Adrenal gland (tissue), 19 donors: ENCODE measurements around the gene TLR5. TPM values are rescaled to one million over a fixed set of nuclear protein-coding genes. Genes with fewer than 3 reads are reported as not detected.

Experiments
- DNase-seq, 7 donors: peaks; one replicate each; pipeline ENCODE4 v3.0.0-alpha.2; 2019 to 2020
- H3K27ac ChIP-seq, 5 donors: fragments of 200-600 bp; sonication (generic) in 4 of 5; 1 replicate in 3 of 5; 2 replicates in 2 of 5; pipeline versions ENCODE4 v1.5.1 to v1.8.0; 2016 to 2020; ENCODE audit warnings: mild to moderate bottlenecking in 1 of 5
- H3K27me3 ChIP-seq: fragments of 200-600 bp; 2 replicates; pipeline ENCODE4 v1.8.0; 2021
- H3K36me3 ChIP-seq, 2 donors: fragments of 200-600 bp; replicated peaks in 1 of 2; 1 replicate in 1 of 2; 2 replicates in 1 of 2; pipeline versions ENCODE4 v1.5.1 to v1.8.0; 2018 to 2022
- H3K4me1 ChIP-seq, 2 donors: fragments of 200-600 bp; replicated peaks in 1 of 2; 1 replicate in 1 of 2; 2 replicates in 1 of 2; pipeline versions ENCODE4 v1.5.1 to v1.8.0; 2018 to 2021
- H3K4me3 ChIP-seq, 4 donors: fragments of 200-600 bp; sonication (generic) in 3 of 4; one replicate each; pipeline ENCODE4 v1.5.1; 2016 to 2018
- H3K9me3 ChIP-seq, 3 donors: fragments of 200-600 bp; sonication (generic) in 1 of 3; replicated peaks in 1 of 3; 1 replicate in 2 of 3; 2 replicates in 1 of 3; pipeline versions ENCODE4 v1.5.1 to v1.8.0; 2016 to 2021
- CTCF ChIP-seq, 6 experiments: fragments of 450-650 bp in 4 of 6; fragments of 200-600 bp in 2 of 6; sonication (generic) in 1 of 6; IDR thresholded peaks; 1 replicate in 5 of 6; 2 replicates in 1 of 6; pipeline versions ENCODE4 v1.5.1 to v1.8.0; 2016 to 2021; ENCODE audit warnings: antibody characterized with exemption in 6 of 6, mild to moderate bottlenecking in 2 of 6, moderate library complexity in 1 of 6
- POLR2A ChIP-seq, 2 donors: fragments of 450-650 bp; IDR thresholded peaks; one replicate each; pipeline ENCODE4 v1.6.1; 2017; ENCODE audit warnings: antibody characterized with exemption in 2 of 2, mild to moderate bottlenecking in 2 of 2, moderate library complexity in 1 of 2
- WGBS, 4 donors: extraction: QIAGEN DNeasy Blood & Tissue Kit in 2 of 4; methylation state at CpG; one replicate each; pipeline versions ENCODE4 v1.1.5 to v1.1.7; 2013 to 2017; 5-methylcytosine and 5-hydroxymethylcytosine counted together
- intact Hi-C, 2 donors: fragments of 100-400 bp; cut with DNase I; formaldehyde crosslinking; loops; one replicate each; pipeline versions ENCODE4 v1.14.1 to v1.15.0; 2022 to 2023
- long read RNA-seq, 10 donors: library from polyadenylated mRNA in 3 of 10; unstranded in 2 of 10; stranded (forward) in 1 of 10; transcript quantifications; one replicate each; pipeline ENCODE4 v2.0.0 and lab custom pipeline, GENCODE V29; 2021 to 2026
- polyA plus RNA-seq, 3 donors: library from polyadenylated mRNA; stranded (reverse); fragments of 200-250 nt in 2 of 3; fragments of 350-450 nt in 1 of 3; fragmentation: Illumina TruSeq in 1 of 3; extraction: RNeasy Lipid Tissue Mini Kit (QIAGEN cat#74804) in 1 of 3; gene quantifications; one replicate each; pipeline ENCODE4 v1.2.3, GENCODE V29; 2013 to 2014
- total RNA-seq, 9 donors: library from RNA; depleted of rRNA in 4 of 9; stranded (reverse); fragments of >200 nt in 4 of 9; fragments of 120-200 nt in 1 of 9; fragmentation: NEBNext Ultra II Directional in 1 of 9; extraction: Animal tissue kit (Norgen Biotek cat#: 25700) in 1 of 9; gene quantifications; one replicate each; pipeline versions ENCODE4 v1.1.0 to v1.2.4, GENCODE V29; 2013 to 2023
- donor health status: healthy with polysubstance abuse.
- donor health status: Bipolar disorder and iron deficiency.
- donor health status: DM: yes; HTN: yes; CAD: no.
- donor health status: DM: no; HTN: no; CAD: no.
- donor health status: DM: no; HTN: no; CAD: no.
- donor health status: DM: yes; HTN: yes; CAD: no.

The TLR5 gene
- total RNA-seq: 10 to 100 TPM in 2 of 9 donors, 1 to 10 TPM in 6, under 1 TPM in 1; 0.33 to 11.5 (median 6.0) TPM
- polyA plus RNA-seq: 1 to 10 TPM in 2 of 3 donors, under 1 TPM in 1; 0.74 to 5.4 (median 2.0) TPM
- long read RNA-seq, donor 1: 0 reads
- long read RNA-seq, donor 2: 0 reads
- long read RNA-seq, donor 3: 0 reads
- long read RNA-seq, donor 4, partial matches to known transcripts: 0 of 5 reads
- long read RNA-seq, donor 4, other reads (novel, unspliced or antisense): 5 of 5 reads
- long read RNA-seq, donor 5, partial matches to known transcripts: 0 of 10 reads
- long read RNA-seq, donor 5, other reads (novel, unspliced or antisense): 9 of 10 reads
- long read RNA-seq, donor 6, partial matches to known transcripts: 0 of 1 reads
- long read RNA-seq, donor 6, other reads (novel, unspliced or antisense): 1 of 1 reads
- long read RNA-seq, donor 7: 0 reads
- long read RNA-seq, donor 8: 0 reads
- long read RNA-seq, donor 9: 0 reads
- long read RNA-seq, donor 10: 0 reads

- H3K36me3 ChIP-seq: no peaks in the 10 kb centered on the region
- H3K4me3 ChIP-seq: peak within 1 kb of the TSS in 2 of 4 donors; percentile 56 to 66
- no peaks in the 10 kb centered on the region for H3K27me3 ChIP-seq
- peaks cover 10 to 18% of the 10 kb centered on the region in 2 donors for H3K4me1 ChIP-seq
- WGBS, 4 donors: 4 to 11% (median 4%) methylated on average over 3 to 63 of the region's 63 CpGs
- intact Hi-C loops: no loop called here
- peak; percentile 81 to 91 (median 87) for DNase-seq
- peak within 1 kb of the TSS in 3 of 5 donors; percentile 35 to 60 (median 52) for H3K27ac ChIP-seq
- no peaks in the 10 kb centered on the region for H3K9me3 ChIP-seq
- TF ChIP-seq CTCF (IDR thresholded peaks at IDR 0.05): peak; percentile 35 to 65 (median 56)
- no peak for TF ChIP-seq POLR2A (IDR thresholded peaks at IDR 0.05)
These were observed at the start of gene TLR5 for GRCh38 chr1:223142795-223143536. TSS of gene TLR5 (minus strand) at chr1:223143248. CDS start at chr1:223113031, 30,217 bp downstream.

GRCh38 chr1:223189903-223190724, 47.1 kb upstream of the TLR5 start:
- H3K36me3 ChIP-seq: no peaks in the 10 kb centered on the region
- no peaks in the 10 kb centered on the region for H3K9me3 ChIP-seq
- WGBS, 4 donors: 75 to 85% (median 80%) methylated on average over 7 to 10 of the region's 10 CpGs
- intact Hi-C loops: no loop called here
- H3K4me3 ChIP-seq: no peak overlapping the region
- no peak for TF ChIP-seq POLR2A (IDR thresholded peaks at IDR 0.05)
- no peak for TF ChIP-seq CTCF (IDR thresholded peaks at IDR 0.05)
- H3K27me3 ChIP-seq: no peaks in the 10 kb centered on the region
- H3K27ac ChIP-seq: no peak overlapping the region
- DNase-seq: no peak
- no peaks in the 10 kb centered on the region for H3K4me1 ChIP-seq

- no peaks in the 10 kb centered on the region for H3K4me1 ChIP-seq
- no peaks in the 10 kb centered on the region for H3K9me3 ChIP-seq
- 60 to 86% (median 83%) methylated on average over 3 to 4 of the region's 4 CpGs for WGBS, 4 donors
- H3K36me3 ChIP-seq: no peaks in the 10 kb centered on the region
- H3K27ac ChIP-seq: no peak overlapping the region
- no peak for DNase-seq
- intact Hi-C loops: no loop called here
- no peak overlapping the region for H3K4me3 ChIP-seq
- no peaks in the 10 kb centered on the region for H3K27me3 ChIP-seq
- TF ChIP-seq CTCF (IDR thresholded peaks at IDR 0.05) (no peak), POLR2A (IDR thresholded peaks at IDR 0.05) (no peak)
These were observed 46.5 kb upstream of the TLR5 start for GRCh38 chr1:223189525-223189902.
